Measurements from ENCODE around the gene CDPF1. TPM values are rescaled to one million over a fixed set of nuclear protein-coding genes. Genes with fewer than 3 reads are reported as not detected.

CDPF1 gene
- total RNA-seq, 2 experiments from 2014 or later, result 11.9 to 12.1 TPM

GRCh38 chr22:46245511-46245910 lies 4.6 kb downstream of the CDPF1 start:
- no peaks in the 10 kb centered on the region for H3K27me3 Mint-ChIP-seq
- DNase-seq (no peak), ATAC-seq (no peak)
- POLR2A ChIA-PET, result no interaction called here
- no peak overlapping the region for H3K27ac Mint-ChIP-seq
- TF ChIP-seq CTCF (IDR thresholded peaks at IDR 0.05), result no peak
- H3K36me3 Mint-ChIP-seq (ENCODE audit: low read depth), result peaks cover 3% of the 10 kb centered on the region
- CTCF ChIA-PET, result interaction anchor here (1.5 kb wide), 1 partner anchor 239 kb away, joined by 3 read pairs; no protein-coding TSS in a partner anchor
- H3K4me1 Mint-ChIP-seq (ENCODE audit: low read depth), result peaks cover 9% of the 10 kb centered on the region
- intact Hi-C loops (cut with micrococcal nuclease), result no loop called here
- H3K4me3 Mint-ChIP-seq, result no peak overlapping the region
- H3K9me3 Mint-ChIP-seq, result no peaks in the 10 kb centered on the region

GRCh38 chr22:46244771-46245170 lies 5.3 kb downstream of the CDPF1 start:
- intact Hi-C loops (cut with micrococcal nuclease), result no loop called here
- ChIA-PET CTCF (no interaction called here), POLR2A (interaction anchor here (0.8 kb wide), 1 partner anchor 19 kb away, joined by 3 read pairs; no protein-coding TSS in a partner anchor)
- H3K9me3 Mint-ChIP-seq, result no peaks in the 10 kb centered on the region
- H3K27ac Mint-ChIP-seq, result no peak overlapping the region
- H3K4me3 Mint-ChIP-seq, result no peak overlapping the region
- H3K4me1 Mint-ChIP-seq (ENCODE audit: low read depth), result peaks cover 17% of the 10 kb centered on the region
- TF ChIP-seq CTCF (IDR thresholded peaks at IDR 0.05), result no peak
- ATAC-seq (no peak), DNase-seq (no peak)
- H3K36me3 Mint-ChIP-seq (ENCODE audit: low read depth), result peaks cover 3% of the 10 kb centered on the region
- no peaks in the 10 kb centered on the region for H3K27me3 Mint-ChIP-seq

- ATAC-seq (no peak), DNase-seq (no peak)
- no peaks in the 10 kb centered on the region for H3K27me3 Mint-ChIP-seq
- H3K4me1 Mint-ChIP-seq (ENCODE audit: low read depth), result peaks cover 22% of the 10 kb centered on the region
- ChIA-PET POLR2A (no interaction called here), CTCF (no interaction called here)
- intact Hi-C loops (cut with micrococcal nuclease), result no loop called here
- H3K36me3 Mint-ChIP-seq (ENCODE audit: low read depth), result peaks cover 3% of the 10 kb centered on the region
- H3K27ac Mint-ChIP-seq, result no peak overlapping the region
- no peak overlapping the region for H3K4me3 Mint-ChIP-seq
- no peaks in the 10 kb centered on the region for H3K9me3 Mint-ChIP-seq
- TF ChIP-seq CTCF (IDR thresholded peaks at IDR 0.05), result no peak
Observed at GRCh38 chr22:46242076-46242475, 8.0 kb downstream of the CDPF1 start.

GRCh38 chr22:46241396-46242007 lies 8.6 kb downstream of the CDPF1 start:
- intact Hi-C loops (cut with micrococcal nuclease), result no loop called here
- POLR2A ChIA-PET, result no interaction called here
- CTCF ChIA-PET, result no interaction called here
- H3K9me3 Mint-ChIP-seq, result no peaks in the 10 kb centered on the region
- DNase-seq (no peak), ATAC-seq (no peak)
- peaks cover 22% of the 10 kb centered on the region for H3K4me1 Mint-ChIP-seq (ENCODE audit: low read depth)
- no peak overlapping the region for H3K4me3 Mint-ChIP-seq
- H3K36me3 Mint-ChIP-seq (ENCODE audit: low read depth), result peaks cover 3% of the 10 kb centered on the region
- no peak overlapping the region for H3K27ac Mint-ChIP-seq
- no peak for TF ChIP-seq CTCF (IDR thresholded peaks at IDR 0.05)
- H3K27me3 Mint-ChIP-seq, result no peaks in the 10 kb centered on the region

GRCh38 chr22:46240907-46241306 lies 9.2 kb downstream of the CDPF1 start:
- TF ChIP-seq CTCF (IDR thresholded peaks at IDR 0.05), result no peak
- no peak overlapping the region for H3K4me3 Mint-ChIP-seq
- no peaks in the 10 kb centered on the region for H3K27me3 Mint-ChIP-seq
- intact Hi-C loops (cut with micrococcal nuclease), result no loop called here
- peaks cover 3% of the 10 kb centered on the region for H3K36me3 Mint-ChIP-seq (ENCODE audit: low read depth)
- no peaks in the 10 kb centered on the region for H3K9me3 Mint-ChIP-seq
- ATAC-seq (no peak), DNase-seq (no peak)
- no peak overlapping the region for H3K27ac Mint-ChIP-seq
- ChIA-PET CTCF (no interaction called here), POLR2A (no interaction called here)
- peaks cover 22% of the 10 kb centered on the region for H3K4me1 Mint-ChIP-seq (ENCODE audit: low read depth)

Data from activated CD8-positive, alpha-beta T cell treated with anti-CD3 and anti-CD28 coated beads for 36 hours (primary cell).